Measurements from ENCODE around the gene RHOA. TPM values are rescaled to one million over a fixed set of nuclear protein-coding genes. Genes with fewer than 3 reads are reported as not detected.

RHOA gene
- total and polyA plus RNA-seq, 10 of the 15 experiments (the other 5 are each of a cell fraction or from before 2014, with no cell fraction given): 246 to 1,049 (median 515) TPM

GRCh38 chr3:49352281-49352680, 59.5 kb downstream of the RHOA start:
- no TSS peak for BruUV-seq (replicated peaks)
- Histone ChIP-seq H2AFZ (ENCODE audit: control insufficient read depth, low read depth, low read length) (no peak overlapping the region), H3K4me1 (ENCODE audit: control insufficient read depth, insufficient read depth, low read length) (peaks cover 22% of the 10 kb centered on the region), H3K9me3 (replicated peaks; ENCODE audit: control insufficient read depth, insufficient read depth, low read length) (no peaks in the 10 kb centered on the region), H3K79me2 (ENCODE audit: control insufficient read depth, insufficient read depth, low read length) (peaks cover 14% of the 10 kb centered on the region), H3K9ac (ENCODE audit: control insufficient read depth, insufficient read depth, low read length) (no peak overlapping the region; the same call in 1 of the 2 replicates), H3K27me3 (replicated peaks in 1 of 2; ENCODE audit: control insufficient read depth in 2 of 2, insufficient read depth in 2 of 2, low read length in 1 of 2) (no peaks in the 10 kb centered on the region), H4K20me1 (ENCODE audit: control insufficient read depth, insufficient read depth) (no peaks in the 10 kb centered on the region), H3K4me2 (ENCODE audit: control insufficient read depth, insufficient read depth) (no peak overlapping the region), H3K27ac (ENCODE audit: control insufficient read depth, insufficient read depth) (peak overlapping the region; percentile 38), H3K36me3 (ENCODE audit: control insufficient read depth in 2 of 2, insufficient read depth in 2 of 2, low read length in 1 of 2) (peaks cover 2 to 8% of the 10 kb centered on the region in 2 experiments; a peak in 3 of 4 replicates), H3K4me3 (no peak overlapping the region)
- no peak for DNase-seq (ENCODE audit: low read depth, low spot score)
- in situ Hi-C loops (cut with MboI) (no loop called here), intact Hi-C loops (cut with micrococcal nuclease; ENCODE audit: unreplicated experiment) (no loop called here)
- RAD21 ChIA-PET (ENCODE audit: unreplicated experiment): interaction anchor here (0.7 to 4.3 kb wide), 4 partner anchors 12 to 76 kb away, joined by 3 to 23 read pairs (median 4); partner anchors contain the start of genes NICN1 and USP4
- 50% methylated on average over 2 of the region's 2 CpGs for WGBS (ENCODE audit: insufficient coverage, insufficient replicate concordance, low lambda C conversion rate, missing lambda C conversion rate)
- POLR2A ChIA-PET: interaction anchor here (0.6 to 1.9 kb wide), 6 partner anchors 9 to 139 kb away, joined by 3 to 10 read pairs (median 3); partner anchors contain the start of genes RHOA, TCTA and USP4
- no peak for ATAC-seq
- no peak for FAIRE-seq
- SMC1A ChIA-PET (ENCODE audit: uncharacterized antibody, unreplicated experiment): interaction anchor here (0.6 to 2.9 kb wide), 5 partner anchors 10 to 60 kb away, joined by 3 to 16 read pairs (median 3); partner anchors contain the start of genes RHOA, TCTA and USP4
- CTCF ChIA-PET: interaction anchor here (1.1 to 1.2 kb wide), 2 partner anchors 9 to 12 kb away, joined by 6 read pairs; partner anchors contain the start of gene USP4
- TF ChIP-seq PBX3 (IDR thresholded peaks at IDR 0.05; ENCODE audit: insufficient replicate concordance, low read depth, low read length): no peak
- TF ChIP-seq BHLHE40 (IDR thresholded peaks at IDR 0.05; ENCODE audit: borderline replicate concordance in 1 of 2, low read depth in 2 of 2, low read length in 1 of 2): no peak
- TF ChIP-seq ZNF217 (IDR thresholded peaks at IDR 0.05): no peak
- TF ChIP-seq E2F4 (IDR thresholded peaks at IDR 0.05; ENCODE audit: low read depth, low read length): no peak
- no peak for TF ChIP-seq ZBTB33 (IDR thresholded peaks at IDR 0.05)
- TF ChIP-seq ZNF687 (IDR thresholded peaks at IDR 0.05): no peak
- TF ChIP-seq FOXK2 (IDR thresholded peaks at IDR 0.05): no peak
- TF ChIP-seq SREBF2 (IDR thresholded peaks at IDR 0.05; ENCODE audit: low read length): no peak
- TF ChIP-seq SUPT20H (IDR thresholded peaks at IDR 0.05; ENCODE audit: borderline replicate concordance, control insufficient read depth, low read depth, low read length): no peak
- TF ChIP-seq TARDBP (IDR thresholded peaks at IDR 0.05; ENCODE audit: borderline replicate concordance): no peak
- no peak for TF ChIP-seq KLF5 (IDR thresholded peaks at IDR 0.05; ENCODE audit: partially characterized antibody)
- no peak for TF ChIP-seq RELA (IDR thresholded peaks at IDR 0.05; ENCODE audit: borderline replicate concordance, partially characterized antibody)
- TF ChIP-seq NRF1 (conservative IDR thresholded peaks at IDR 0.05; ENCODE audit: low read depth, low read length): no peak
- TF ChIP-seq ESRRA (IDR thresholded peaks at IDR 0.05; ENCODE audit: low read length): no peak
- no peak for TF ChIP-seq MTA2 (IDR thresholded peaks at IDR 0.05; ENCODE audit: low read depth)
